OCI-LY1 (cell line): Measurements from ENCODE around the gene XYLT2.

ENCODE experiments used
- CTCF ChIP-seq: fragments of 200-600 bp; sonication (generic), shearing (Covaris generic); IDR thresholded peaks from 2 replicates; pipeline ENCODE4 v1.5.1; 2017; ENCODE audit warnings: mild to moderate bottlenecking, antibody characterized with exemption, low read length, moderate library complexity, mixed read lengths
- EZH2 ChIP-seq: fragments of 200-600 bp; sonication (generic), shearing (Covaris generic); IDR thresholded peaks from 2 replicates; pipeline ENCODE4 v1.8.0; 2017; ENCODE audit warnings: borderline replicate concordance, mixed run types, mild to moderate bottlenecking, antibody characterized with exemption, low read length, moderate library complexity, mixed read lengths

GRCh38 chr17:50367401-50367800, 21.5 kb downstream of the XYLT2 start:
- TF ChIP-seq CTCF (no peak), EZH2 (no peak)
